ENCODE measurements around the gene PPP1R9A.
"Not testable (repeated sequence)": the region's sequence is repeated elsewhere in the genome, so short reads cannot be mapped to it uniquely, and the experiment has no call there.

The PPP1R9A gene

GRCh38 chr7:94971051-94971867 is 63.9 kb downstream of the PPP1R9A start:
- no peak for DNase-seq

DNA sequence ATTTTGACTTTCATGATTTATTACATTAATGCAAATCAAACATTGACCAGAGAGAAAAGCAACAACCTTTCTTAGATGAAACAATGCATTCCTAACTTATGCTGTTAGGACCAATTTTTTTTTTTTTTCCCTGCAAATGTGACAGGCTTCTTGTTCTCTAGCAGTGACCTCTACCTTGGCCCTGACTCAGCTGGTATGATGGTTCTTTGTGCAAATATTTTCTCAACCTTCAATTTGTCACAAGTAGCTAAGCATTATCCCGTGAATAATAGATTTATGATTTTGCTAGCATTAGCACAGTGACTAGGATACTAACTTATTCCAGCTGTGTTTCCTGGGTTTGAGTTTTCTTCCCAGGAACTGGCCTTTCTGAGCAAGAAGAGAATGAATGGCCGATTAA is 64.9 kb downstream of the PPP1R9A start:
- DNase-seq, result no peak
- intact Hi-C loops (cut with DNase I), result no loop called here

More at GRCh38 chr7:94971051-94971867, 63.9 kb downstream of the PPP1R9A start:
- intact Hi-C loops (cut with DNase I), result no loop called here

- DNase-seq, result no peak
- intact Hi-C loops (cut with DNase I), result no loop called here
Measured at GRCh38 chr7:94973844-94974243, 66.5 kb downstream of the PPP1R9A start.

- intact Hi-C loops (cut with DNase I), result no loop called here
- no peak for DNase-seq
Measured at GRCh38 chr7:94974423-94974822, 67.0 kb downstream of the PPP1R9A start.

- DNase-seq, result no peak
- intact Hi-C loops (cut with DNase I), result no loop called here
Measured at GRCh38 chr7:94975336-94975735, 67.9 kb downstream of the PPP1R9A start.

DNA sequence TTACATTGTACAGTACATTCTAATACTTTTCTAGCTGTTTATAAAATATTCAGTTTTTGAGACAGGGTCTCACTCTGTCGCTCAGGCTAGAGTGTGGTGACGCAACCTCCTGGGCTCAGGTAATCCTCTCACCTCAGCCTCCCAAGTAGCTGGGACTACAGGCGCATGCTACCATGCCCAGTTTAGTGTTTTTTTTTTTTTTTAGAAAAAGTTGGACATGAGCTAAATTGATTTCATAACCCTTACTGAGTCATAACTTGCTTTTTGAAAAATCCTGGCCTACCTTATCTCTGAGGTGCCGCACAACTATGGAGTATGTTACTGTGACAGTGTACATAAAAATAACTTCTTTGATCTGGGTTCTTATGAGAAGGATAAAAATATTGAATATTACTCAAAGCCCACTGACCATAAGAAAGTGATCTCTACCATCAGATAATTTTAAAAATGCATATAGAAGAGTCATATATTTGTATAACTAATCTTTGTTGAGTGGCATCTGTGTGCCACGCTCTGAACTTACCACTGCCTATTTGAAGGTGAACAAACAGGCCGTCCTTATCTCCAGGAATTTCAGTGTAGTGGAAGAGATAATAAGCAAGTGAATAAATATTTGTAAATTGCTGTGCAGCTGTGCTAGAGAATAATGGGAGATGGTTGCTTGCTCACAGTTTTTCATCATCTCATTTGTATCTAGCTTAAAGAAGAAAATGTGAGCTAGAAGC is 73.2 kb downstream of the PPP1R9A start:
- intact Hi-C loops (cut with DNase I), result no loop called here
- DNase-seq, result no peak

- no peak for DNase-seq
- intact Hi-C loops (cut with DNase I), result no loop called here
Measured at GRCh38 chr7:94995921-94996320, 88.5 kb downstream of the PPP1R9A start.

DNA sequence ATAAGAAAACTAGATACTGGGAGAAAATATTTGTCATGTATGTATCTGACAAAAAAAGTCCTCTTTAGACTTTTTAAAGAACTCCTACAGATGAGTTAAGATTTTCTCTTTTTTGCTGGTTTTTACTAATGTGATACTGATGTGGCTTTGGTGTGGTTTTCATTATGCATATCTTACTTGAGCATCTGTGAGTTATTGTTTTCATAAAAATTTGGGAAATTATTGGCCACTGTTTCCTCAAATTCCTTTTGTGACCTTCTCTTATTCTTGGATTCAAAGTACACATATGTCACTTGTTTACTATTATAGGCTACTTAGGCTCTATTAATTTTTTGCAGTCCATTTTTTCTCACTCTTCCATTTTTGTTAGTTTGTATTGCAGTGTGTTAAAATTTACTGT is 89.0 kb downstream of the PPP1R9A start:
- intact Hi-C loops (cut with DNase I), result no loop called here
- no peak for DNase-seq

DNA sequence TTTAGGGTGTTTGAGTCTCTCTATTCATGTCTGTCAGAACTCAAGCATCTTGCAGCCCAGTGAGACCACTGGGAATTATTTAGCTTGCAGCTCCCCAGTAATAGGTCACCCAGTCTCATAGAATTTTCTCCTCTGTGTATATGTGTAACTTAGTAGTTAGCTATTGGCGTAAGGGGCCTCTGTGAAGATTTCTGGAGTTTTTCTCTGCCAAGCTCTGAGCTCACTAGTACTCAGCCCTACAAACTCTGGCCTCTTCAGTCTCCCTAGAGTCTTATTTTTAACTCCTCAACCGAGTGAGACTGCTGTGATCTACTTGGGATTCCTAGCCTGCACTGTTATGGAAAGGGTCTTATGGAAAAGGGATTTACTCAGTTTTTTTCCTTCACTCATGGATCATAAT is 90.2 kb downstream of the PPP1R9A start:
- DNase-seq, result no peak
- intact Hi-C loops (cut with DNase I), result no loop called here

- intact Hi-C loops (cut with DNase I), result no loop called here
- no peak for DNase-seq
Measured at GRCh38 chr7:94998266-94999068, 91.1 kb downstream of the PPP1R9A start.

- intact Hi-C loops (cut with DNase I), result no loop called here
- DNase-seq, result no peak
Measured at GRCh38 chr7:94999069-94999351, 91.6 kb downstream of the PPP1R9A start.

GRCh38 chr7:94999601-95000000 is 92.2 kb downstream of the PPP1R9A start:
- DNase-seq; intact Hi-C loops (cut with DNase I): not testable (repeated sequence)

- no peak for DNase-seq
- intact Hi-C loops (cut with DNase I), result no loop called here
Measured at GRCh38 chr7:95001258-95001657, 93.9 kb downstream of the PPP1R9A start.

- intact Hi-C loops (cut with DNase I), result no loop called here
- no peak for DNase-seq
Measured at GRCh38 chr7:95001815-95002561, 94.6 kb downstream of the PPP1R9A start.

GRCh38 chr7:95002775-95003174 is 95.4 kb downstream of the PPP1R9A start:
- DNase-seq, result no peak
- intact Hi-C loops (cut with DNase I), result no loop called here

GRCh38 chr7:95004618-95005247 is 97.3 kb downstream of the PPP1R9A start:
- peak in 2 of 10 donors; percentile 51 to 62 for DNase-seq

DNA sequence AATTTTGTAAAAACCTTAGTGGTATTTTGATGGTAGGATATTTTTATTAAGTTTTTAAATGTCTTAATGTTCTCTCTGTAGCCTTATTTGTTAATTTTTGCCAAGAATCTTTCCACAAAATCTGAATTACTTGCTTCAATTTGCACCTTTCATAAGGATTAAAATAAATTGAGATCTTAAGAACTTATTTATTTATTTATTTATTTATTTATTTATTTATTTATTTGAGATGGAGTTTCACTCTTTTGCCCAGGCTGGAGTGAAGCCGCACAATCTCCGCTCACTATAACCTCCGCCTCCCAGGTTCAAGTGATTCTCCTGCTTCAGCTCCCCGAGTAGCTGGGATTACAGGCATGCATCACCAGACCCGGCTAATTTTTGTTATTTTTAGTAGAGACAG is 98.6 kb downstream of the PPP1R9A start:
- intact Hi-C loops (cut with DNase I), result no loop called here

More at GRCh38 chr7:95004618-95005247, 97.3 kb downstream of the PPP1R9A start:
- intact Hi-C loops (cut with DNase I), result no loop called here

DNA sequence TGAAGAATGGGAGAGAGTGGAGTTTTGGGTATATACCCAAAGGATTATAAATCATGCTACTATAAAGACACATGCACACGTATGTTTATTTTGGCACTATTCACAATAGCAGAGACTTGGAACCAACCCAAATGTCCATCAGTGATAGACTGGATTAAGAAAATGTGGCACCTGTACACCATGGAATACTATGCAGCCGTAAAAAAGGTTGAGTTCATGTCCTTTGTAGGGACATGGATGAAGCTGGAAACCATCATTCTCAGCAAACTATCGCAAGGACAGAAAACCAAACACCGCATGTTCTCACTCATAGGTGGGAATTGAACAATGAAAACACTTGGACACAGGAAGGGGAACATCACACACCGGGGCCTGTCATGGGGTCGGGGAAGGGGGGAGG is 101.4 kb downstream of the PPP1R9A start:
- intact Hi-C loops (cut with DNase I); DNase-seq: not testable (repeated sequence)

More for the DNA sequence above, 98.6 kb downstream of the PPP1R9A start:
- DNase-seq, result no peak

DNA sequence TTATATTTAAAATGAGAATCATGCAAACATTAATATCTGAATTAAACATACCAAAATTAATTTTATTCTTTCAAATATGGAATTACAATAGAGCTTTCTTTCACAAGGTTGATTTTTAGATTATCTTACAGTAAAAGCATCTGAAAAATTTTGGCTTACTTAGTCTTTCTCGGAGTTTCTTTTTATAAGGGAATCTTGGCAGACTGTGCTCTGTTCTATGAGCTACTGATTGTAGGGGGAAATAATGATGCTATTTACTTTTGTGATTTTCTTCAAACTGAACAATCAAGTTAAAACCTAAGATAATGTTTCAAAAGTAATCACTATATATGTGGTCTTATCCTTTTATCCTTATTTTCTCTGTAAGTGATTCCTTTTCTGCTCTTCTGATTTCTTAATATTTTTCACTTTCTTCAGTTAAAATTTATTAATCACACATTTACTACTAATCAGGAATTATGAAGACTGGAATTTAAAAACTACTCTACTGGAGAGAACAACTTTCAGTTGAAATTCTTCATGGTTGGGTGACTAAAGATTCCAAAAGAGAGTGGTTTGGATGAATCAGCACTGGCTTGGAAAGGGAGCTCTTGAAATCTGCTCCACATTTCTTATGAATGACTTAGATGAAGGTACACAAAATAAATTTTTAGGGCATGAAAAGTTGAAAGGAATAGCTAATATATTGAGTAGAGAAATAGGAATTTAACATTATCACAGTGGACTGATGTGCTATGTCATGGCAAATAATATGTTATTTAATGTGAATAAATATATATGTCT is 103.9 kb downstream of the PPP1R9A start:
- intact Hi-C loops (cut with DNase I), result no loop called here
- no peak for DNase-seq
